ENCODE results near the gene ZC3H18.

ZC3H18 gene

GRCh38 chr16:88610080-88610479 lies 39.9 kb downstream of the ZC3H18 start:
- DNase-seq (ENCODE audit: low read depth, low spot score), result no peak
- no peak overlapping the region for H3K9ac ChIP-seq (ENCODE audit: insufficient read length, low read depth)
- H3K4me3 ChIP-seq (ENCODE audit: insufficient read length, low read depth), result no peak overlapping the region
- no peaks in the 10 kb centered on the region for H3K9me3 ChIP-seq (ENCODE audit: insufficient read depth, low read length)
- TF ChIP-seq YY1 (IDR thresholded peaks at IDR 0.05; ENCODE audit: insufficient read depth, insufficient read length) (no peak), ZNF274 (IDR thresholded peaks at IDR 0.05; ENCODE audit: low read depth, low read length) (no peak), SUZ12 (IDR thresholded peaks at IDR 0.05; ENCODE audit: extremely low read depth, insufficient read depth, insufficient read length) (no peak)
- peaks cover 4% of the 10 kb centered on the region for H3K4me1 ChIP-seq (ENCODE audit: insufficient read depth, insufficient read length)
- H3K27me3 ChIP-seq (ENCODE audit: insufficient read depth, insufficient read length), result no peaks in the 10 kb centered on the region
- peaks cover 94% of the 10 kb centered on the region for H3K36me3 ChIP-seq (ENCODE audit: insufficient read depth, insufficient read length, low read length)

DNA sequence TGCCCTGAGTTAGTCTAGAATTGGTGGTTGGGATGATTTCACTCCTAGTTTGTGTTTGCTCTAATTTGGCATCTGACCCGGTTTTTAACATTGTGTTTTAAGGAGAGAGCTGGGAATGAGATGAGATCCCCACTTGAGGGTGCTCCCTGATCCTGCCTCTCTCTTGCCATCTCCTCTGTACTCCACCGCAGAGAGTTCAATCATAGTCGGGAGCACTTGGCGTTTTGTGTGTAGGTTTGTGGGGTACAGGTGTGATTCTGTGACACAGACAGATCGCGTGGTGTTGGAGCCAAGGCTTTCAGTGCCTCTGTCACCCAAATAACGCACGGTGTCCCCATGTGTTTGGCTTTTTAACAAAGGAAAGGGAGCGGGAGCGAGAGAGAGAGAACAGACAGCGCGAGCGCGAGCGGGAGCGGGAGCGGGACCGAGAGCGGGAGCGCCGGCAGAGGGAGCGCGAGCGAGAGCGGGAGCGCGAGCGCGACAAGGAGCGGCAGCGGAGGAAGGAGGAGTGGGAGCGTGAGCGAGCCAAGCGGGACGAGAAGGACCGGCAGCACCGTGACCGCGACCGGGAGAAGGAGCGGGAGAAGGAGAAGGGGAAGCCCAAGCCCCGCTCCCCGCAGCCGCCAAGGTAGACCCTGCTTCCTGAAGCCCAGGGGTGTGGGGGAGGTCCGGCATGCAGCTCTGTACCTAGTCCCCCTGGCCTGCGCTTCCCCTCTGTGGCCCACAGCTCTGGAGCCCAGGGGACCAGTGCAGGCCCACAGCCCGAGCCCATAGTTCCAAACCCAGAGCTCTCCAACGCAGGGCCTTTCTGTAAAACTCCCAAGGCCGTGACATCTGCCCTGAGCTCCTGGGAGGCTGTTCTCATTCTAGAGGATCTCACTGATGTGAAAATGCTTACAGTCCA lies 41.0 kb downstream of the ZC3H18 start:
- Histone ChIP-seq H3K36me3 (ENCODE audit: insufficient read depth, insufficient read length, low read length) (peaks cover 92% of the 10 kb centered on the region), H3K4me3 (ENCODE audit: insufficient read length, low read depth) (no peak overlapping the region)

GRCh38 chr16:88613293-88613692 lies 43.1 kb downstream of the ZC3H18 start:
- Histone ChIP-seq H3K36me3 (ENCODE audit: insufficient read depth, insufficient read length, low read length) (peaks cover 90% of the 10 kb centered on the region), H3K4me3 (ENCODE audit: insufficient read length, low read depth) (no peak overlapping the region), H3K9me3 (ENCODE audit: insufficient read depth, low read length) (no peaks in the 10 kb centered on the region), H3K27me3 (ENCODE audit: insufficient read depth, insufficient read length) (no peaks in the 10 kb centered on the region), H3K9ac (ENCODE audit: insufficient read length, low read depth) (no peak overlapping the region), H3K4me1 (ENCODE audit: insufficient read depth, insufficient read length) (peaks cover 8% of the 10 kb centered on the region)
- TF ChIP-seq SUZ12 (IDR thresholded peaks at IDR 0.05; ENCODE audit: extremely low read depth, insufficient read depth, insufficient read length), result no peak
- no peak for TF ChIP-seq ZNF274 (IDR thresholded peaks at IDR 0.05; ENCODE audit: low read depth, low read length)
- TF ChIP-seq YY1 (IDR thresholded peaks at IDR 0.05; ENCODE audit: insufficient read depth, insufficient read length), result no peak
- DNase-seq (ENCODE audit: low read depth, low spot score), result no peak

More for the DNA sequence above, 41.0 kb downstream of the ZC3H18 start:
- no peaks in the 10 kb centered on the region for H3K9me3 ChIP-seq (ENCODE audit: insufficient read depth, low read length)
- no peak for DNase-seq (ENCODE audit: low read depth, low spot score)
- H3K4me1 ChIP-seq (ENCODE audit: insufficient read depth, insufficient read length), result peaks cover 4% of the 10 kb centered on the region
- no peaks in the 10 kb centered on the region for H3K27me3 ChIP-seq (ENCODE audit: insufficient read depth, insufficient read length)
- H3K9ac ChIP-seq (ENCODE audit: insufficient read length, low read depth), result no peak overlapping the region
- TF ChIP-seq ZNF274 (IDR thresholded peaks at IDR 0.05; ENCODE audit: low read depth, low read length), result no peak
- no peak for TF ChIP-seq YY1 (IDR thresholded peaks at IDR 0.05; ENCODE audit: insufficient read depth, insufficient read length)
- no peak for TF ChIP-seq SUZ12 (IDR thresholded peaks at IDR 0.05; ENCODE audit: extremely low read depth, insufficient read depth, insufficient read length)

GRCh38 chr16:88613911-88614817 lies 44.0 kb downstream of the ZC3H18 start:
- peaks cover 12% of the 10 kb centered on the region for H3K4me1 ChIP-seq (ENCODE audit: insufficient read depth, insufficient read length)
- H3K9me3 ChIP-seq (ENCODE audit: insufficient read depth, low read length), result no peaks in the 10 kb centered on the region
- H3K4me3 ChIP-seq (ENCODE audit: insufficient read length, low read depth), result no peak overlapping the region
- no peak for TF ChIP-seq YY1 (IDR thresholded peaks at IDR 0.05; ENCODE audit: insufficient read depth, insufficient read length)
- no peak for TF ChIP-seq SUZ12 (IDR thresholded peaks at IDR 0.05; ENCODE audit: extremely low read depth, insufficient read depth, insufficient read length)
- TF ChIP-seq ZNF274 (IDR thresholded peaks at IDR 0.05; ENCODE audit: low read depth, low read length), result no peak
- H3K36me3 ChIP-seq (ENCODE audit: insufficient read depth, insufficient read length, low read length), result peaks cover 91% of the 10 kb centered on the region
- DNase-seq (ENCODE audit: low read depth, low spot score), result no peak
- H3K27me3 ChIP-seq (ENCODE audit: insufficient read depth, insufficient read length), result no peaks in the 10 kb centered on the region
- no peak overlapping the region for H3K9ac ChIP-seq (ENCODE audit: insufficient read length, low read depth)

DNA sequence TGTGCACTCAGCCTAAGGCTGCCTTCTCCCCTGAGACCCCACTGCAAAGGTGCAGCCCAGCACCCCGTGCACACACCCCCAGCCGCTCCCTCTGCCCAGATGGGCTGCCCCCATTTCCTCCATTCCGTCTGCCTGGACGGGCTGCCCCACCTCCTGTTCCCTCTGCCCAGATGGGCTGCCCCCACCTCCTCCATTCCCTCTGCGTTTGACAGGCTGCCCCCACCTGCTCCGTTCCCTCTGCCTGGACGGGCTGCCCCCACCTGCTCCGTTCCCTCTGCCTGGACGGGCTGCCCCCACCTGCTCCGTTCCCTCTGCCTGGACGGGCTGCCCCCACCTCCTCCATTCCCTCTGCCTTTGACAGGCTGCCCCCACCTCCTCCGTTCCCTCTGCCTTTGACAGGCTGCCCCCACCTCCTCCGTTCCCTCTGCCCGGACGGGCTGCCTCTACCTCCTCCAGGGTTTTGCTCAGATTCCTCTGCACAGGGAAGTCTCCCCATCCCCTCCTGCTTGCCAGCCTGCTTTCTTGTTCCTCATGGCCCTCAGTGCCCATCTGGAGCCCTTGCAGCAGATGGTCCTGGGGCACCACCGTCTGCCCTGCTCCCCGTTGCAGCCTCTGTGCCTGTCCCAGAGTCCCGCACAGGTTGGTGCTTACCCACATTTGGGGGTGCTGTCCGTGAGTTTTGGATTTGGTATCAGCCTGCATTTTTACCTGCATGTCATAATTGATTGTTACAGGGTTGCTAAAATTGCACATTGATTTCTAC lies 44.8 kb downstream of the ZC3H18 start:
- no peak overlapping the region for H3K9ac ChIP-seq (ENCODE audit: insufficient read length, low read depth)
- DNase-seq (ENCODE audit: low read depth, low spot score), result no peak
- H3K4me1 ChIP-seq (ENCODE audit: insufficient read depth, insufficient read length), result peaks cover 12% of the 10 kb centered on the region
- H3K4me3 ChIP-seq (ENCODE audit: insufficient read length, low read depth), result no peak overlapping the region
- H3K9me3 ChIP-seq (ENCODE audit: insufficient read depth, low read length), result no peaks in the 10 kb centered on the region
- no peaks in the 10 kb centered on the region for H3K27me3 ChIP-seq (ENCODE audit: insufficient read depth, insufficient read length)
- TF ChIP-seq YY1 (IDR thresholded peaks at IDR 0.05; ENCODE audit: insufficient read depth, insufficient read length) (no peak), SUZ12 (IDR thresholded peaks at IDR 0.05; ENCODE audit: extremely low read depth, insufficient read depth, insufficient read length) (no peak), ZNF274 (IDR thresholded peaks at IDR 0.05; ENCODE audit: low read depth, low read length) (no peak)
- H3K36me3 ChIP-seq (ENCODE audit: insufficient read depth, insufficient read length, low read length), result peaks cover 91% of the 10 kb centered on the region

DNA sequence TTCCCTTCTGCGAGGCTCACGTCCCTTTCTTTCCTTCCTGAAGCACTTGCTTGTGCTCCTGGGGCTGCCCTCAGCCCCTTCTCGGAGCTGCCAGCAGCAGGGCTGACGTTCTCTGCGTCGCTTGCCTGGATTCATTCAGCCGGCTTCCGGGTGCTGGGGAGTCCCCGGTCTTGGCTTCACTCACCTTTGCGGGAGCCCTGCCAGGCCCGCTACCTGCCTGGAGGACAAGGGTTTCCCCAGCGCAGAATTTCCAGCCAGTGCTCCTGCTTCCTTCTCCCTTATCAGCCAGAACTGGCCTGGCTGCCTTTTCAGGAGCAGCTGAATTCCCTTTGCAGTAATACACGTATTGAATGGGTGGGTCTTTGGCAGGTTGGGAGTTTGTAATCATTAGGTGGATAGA lies 46.1 kb downstream of the ZC3H18 start:
- Histone ChIP-seq H3K9me3 (ENCODE audit: insufficient read depth, low read length) (no peaks in the 10 kb centered on the region), H3K9ac (ENCODE audit: insufficient read length, low read depth) (no peak overlapping the region), H3K4me3 (ENCODE audit: insufficient read length, low read depth) (no peak overlapping the region), H3K36me3 (ENCODE audit: insufficient read depth, insufficient read length, low read length) (peaks cover 84% of the 10 kb centered on the region), H3K27me3 (ENCODE audit: insufficient read depth, insufficient read length) (no peaks in the 10 kb centered on the region), H3K4me1 (ENCODE audit: insufficient read depth, insufficient read length) (peaks cover 12% of the 10 kb centered on the region)
- no peak for TF ChIP-seq YY1 (IDR thresholded peaks at IDR 0.05; ENCODE audit: insufficient read depth, insufficient read length)
- TF ChIP-seq SUZ12 (IDR thresholded peaks at IDR 0.05; ENCODE audit: extremely low read depth, insufficient read depth, insufficient read length), result no peak
- no peak for TF ChIP-seq ZNF274 (IDR thresholded peaks at IDR 0.05; ENCODE audit: low read depth, low read length)
- no peak for DNase-seq (ENCODE audit: low read depth, low spot score)
